ENCODE results near the gene GLIPR2. TPM values are rescaled to one million over a fixed set of nuclear protein-coding genes. Genes with fewer than 3 reads are reported as not detected.
"Not testable (repeated sequence)": the region's sequence is repeated elsewhere in the genome, so short reads cannot be mapped to it uniquely, and the experiment has no call there.

Gene GLIPR2
- total RNA-seq, 4 donors from 2014 or later = 52.8 to 76.8 (median 59.8) TPM

GRCh38 chr9:36127652-36128244 is 8.8 kb upstream of the GLIPR2 start:
- Histone ChIP-seq H3K4me3 (no peak overlapping the region), H3K27ac (no peak overlapping the region), H3K4me1 (no peaks in the 10 kb centered on the region), H3K36me3 (peaks cover 0 to 16% of the 10 kb centered on the region in 2 donors), H3K9me3 (no peaks in the 10 kb centered on the region), H3K27me3 (no peaks in the 10 kb centered on the region)
- ATAC-seq = no peak
- WGBS, 2 donors (ENCODE audit: low coverage in 1 of 2) = 37 to 77% methylated on average over 2 to 3 of the region's 5 CpGs
- TF ChIP-seq CTCF (IDR thresholded peaks at IDR 0.05) (no peak), EP300 (IDR thresholded peaks at IDR 0.05) (no peak), POLR2A (IDR thresholded peaks at IDR 0.05) (no peak), POLR2AphosphoS5 (IDR thresholded peaks at IDR 0.05) (no peak)

- TF ChIP-seq POLR2AphosphoS5 (IDR thresholded peaks at IDR 0.05) (no peak), POLR2A (IDR thresholded peaks at IDR 0.05) (no peak), CTCF (IDR thresholded peaks at IDR 0.05) (no peak), EP300 (IDR thresholded peaks at IDR 0.05) (no peak)
- Histone ChIP-seq H3K27me3 (no peaks in the 10 kb centered on the region), H3K4me3 (no peak overlapping the region), H3K4me1 (no peaks in the 10 kb centered on the region), H3K9me3 (no peaks in the 10 kb centered on the region), H3K36me3 (peaks cover 0 to 10% of the 10 kb centered on the region in 2 donors), H3K27ac (no peak overlapping the region)
- no peak for ATAC-seq
- 20 to 59% methylated on average over 1 to 6 of the region's 8 CpGs for WGBS, 2 donors (ENCODE audit: low coverage in 1 of 2)
These were observed 8.2 kb upstream of the GLIPR2 start for GRCh38 chr9:36128349-36128748.

- H3K27me3 ChIP-seq = no peaks in the 10 kb centered on the region
- no peak overlapping the region for H3K27ac ChIP-seq
- TF ChIP-seq POLR2AphosphoS5 (IDR thresholded peaks at IDR 0.05) (no peak), EP300 (IDR thresholded peaks at IDR 0.05) (no peak), CTCF (IDR thresholded peaks at IDR 0.05) (no peak), POLR2A (IDR thresholded peaks at IDR 0.05) (no peak)
- no peak for ATAC-seq
- H3K4me1 ChIP-seq = no peaks in the 10 kb centered on the region
- no peaks in the 10 kb centered on the region for H3K9me3 ChIP-seq
- no peak overlapping the region for H3K4me3 ChIP-seq
- WGBS, 2 donors (ENCODE audit: low coverage in 1 of 2) = 88 to 96% methylated on average over 5 to 12 of the region's 12 CpGs
- H3K36me3 ChIP-seq = peaks cover 0 to 7% of the 10 kb centered on the region in 2 donors
These were observed 7.4 kb upstream of the GLIPR2 start for GRCh38 chr9:36129139-36129538.

GRCh38 chr9:36131666-36132065 is 4.9 kb upstream of the GLIPR2 start:
- 78 to 96% methylated on average over 2 to 5 of the region's 7 CpGs for WGBS, 2 donors (ENCODE audit: low coverage in 1 of 2)
- Histone ChIP-seq H3K4me1 (peaks cover 0 to 10% (median 5%) of the 10 kb centered on the region in 3 donors), H3K27ac (peak overlapping the region in 2 of 4 donors; percentile 10 to 54)
- not testable (repeated sequence) for H3K4me3 ChIP-seq, H3K36me3 ChIP-seq, ATAC-seq, H3K27me3 ChIP-seq, H3K9me3 ChIP-seq

DNA sequence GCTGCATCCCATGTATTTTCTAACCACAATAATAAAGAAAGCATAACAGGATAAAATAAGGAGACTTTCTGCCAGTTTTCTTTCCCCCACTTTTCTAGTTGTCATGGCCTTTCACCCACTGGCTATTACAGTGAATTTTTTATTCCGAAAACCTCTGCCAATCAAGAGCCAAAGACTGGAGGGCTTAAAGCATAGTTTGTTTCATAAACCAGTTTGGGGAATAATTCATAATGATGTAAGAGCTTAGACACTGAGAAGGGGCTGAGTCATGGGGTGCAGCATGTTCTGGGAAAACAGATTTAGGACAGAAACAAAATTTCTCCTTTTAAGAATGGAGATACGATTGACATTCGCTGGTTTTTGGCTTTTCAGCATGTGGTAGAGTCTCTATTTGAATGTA is 4.4 kb upstream of the GLIPR2 start:
- Histone ChIP-seq H3K9me3 (no peaks in the 10 kb centered on the region), H3K4me1 (peaks cover 0 to 11% (median 5%) of the 10 kb centered on the region in 3 donors), H3K36me3 (no peaks in the 10 kb centered on the region), H3K27ac (peak overlapping the region in 2 of 4 donors; percentile 32 to 54), H3K27me3 (no peaks in the 10 kb centered on the region), H3K4me3 (no peak overlapping the region)
- WGBS, 2 donors (ENCODE audit: low coverage in 1 of 2) = 68% methylated on average over 3 of the region's 3 CpGs
- no peak for ATAC-seq
- TF ChIP-seq CTCF (IDR thresholded peaks at IDR 0.05) (no peak), EP300 (IDR thresholded peaks at IDR 0.05) (no peak), POLR2A (IDR thresholded peaks at IDR 0.05) (no peak), POLR2AphosphoS5 (IDR thresholded peaks at IDR 0.05) (peak; percentile 24)
